Measurements from ENCODE around the gene CLTRN.

DNA sequence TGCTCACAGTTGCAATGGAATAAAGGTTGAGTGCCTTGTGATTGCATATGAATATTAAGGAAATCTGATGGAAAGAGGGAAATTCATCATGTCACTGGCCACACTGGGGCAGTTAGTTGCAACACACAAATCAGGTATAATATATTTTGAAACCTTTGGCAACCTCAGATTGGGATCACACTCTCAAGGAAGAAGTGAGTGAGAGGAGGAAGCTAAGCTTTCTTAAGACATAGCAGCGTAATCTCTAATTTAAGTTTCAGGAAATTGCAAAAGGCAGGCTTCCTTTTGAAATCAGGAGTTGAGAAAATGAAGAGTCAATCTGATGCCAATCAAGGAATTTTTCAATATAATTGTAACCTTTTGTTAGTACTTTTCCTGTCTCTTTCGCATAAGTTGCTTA, 12.3 kb upstream of the CLTRN start:
- TF ChIP-seq, protein P1, sequence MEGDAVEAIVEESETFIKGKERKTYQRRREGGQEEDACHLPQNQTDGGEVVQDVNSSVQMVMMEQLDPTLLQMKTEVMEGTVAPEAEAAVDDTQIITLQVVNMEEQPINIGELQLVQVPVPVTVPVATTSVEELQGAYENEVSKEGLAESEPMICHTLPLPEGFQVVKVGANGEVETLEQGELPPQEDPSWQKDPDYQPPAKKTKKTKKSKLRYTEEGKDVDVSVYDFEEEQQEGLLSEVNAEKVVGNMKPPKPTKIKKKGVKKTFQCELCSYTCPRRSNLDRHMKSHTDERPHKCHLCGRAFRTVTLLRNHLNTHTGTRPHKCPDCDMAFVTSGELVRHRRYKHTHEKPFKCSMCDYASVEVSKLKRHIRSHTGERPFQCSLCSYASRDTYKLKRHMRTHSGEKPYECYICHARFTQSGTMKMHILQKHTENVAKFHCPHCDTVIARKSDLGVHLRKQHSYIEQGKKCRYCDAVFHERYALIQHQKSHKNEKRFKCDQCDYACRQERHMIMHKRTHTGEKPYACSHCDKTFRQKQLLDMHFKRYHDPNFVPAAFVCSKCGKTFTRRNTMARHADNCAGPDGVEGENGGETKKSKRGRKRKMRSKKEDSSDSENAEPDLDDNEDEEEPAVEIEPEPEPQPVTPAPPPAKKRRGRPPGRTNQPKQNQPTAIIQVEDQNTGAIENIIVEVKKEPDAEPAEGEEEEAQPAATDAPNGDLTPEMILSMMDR (IDR thresholded peaks at IDR 0.05), result no peak
- TF ChIP-seq POLR2AphosphoS5 (IDR thresholded peaks at IDR 0.05) (no peak), POLR2A (IDR thresholded peaks at IDR 0.05) (no peak), EP300 (IDR thresholded peaks at IDR 0.05) (no peak)

All from upper lobe of left lung (tissue), 4 donors.